Midbrain (tissue), 1 donor: Measurements from ENCODE around the gene DELE1.
"Not testable (repeated sequence)": the region's sequence is repeated elsewhere in the genome, so short reads cannot be mapped to it uniquely, and the experiment has no call there.

Experiments used
- DNase-seq: peaks from one replicate; lab custom pipeline; 2025; lab: John Stamatoyannopoulos, UW

Gene DELE1

DNA sequence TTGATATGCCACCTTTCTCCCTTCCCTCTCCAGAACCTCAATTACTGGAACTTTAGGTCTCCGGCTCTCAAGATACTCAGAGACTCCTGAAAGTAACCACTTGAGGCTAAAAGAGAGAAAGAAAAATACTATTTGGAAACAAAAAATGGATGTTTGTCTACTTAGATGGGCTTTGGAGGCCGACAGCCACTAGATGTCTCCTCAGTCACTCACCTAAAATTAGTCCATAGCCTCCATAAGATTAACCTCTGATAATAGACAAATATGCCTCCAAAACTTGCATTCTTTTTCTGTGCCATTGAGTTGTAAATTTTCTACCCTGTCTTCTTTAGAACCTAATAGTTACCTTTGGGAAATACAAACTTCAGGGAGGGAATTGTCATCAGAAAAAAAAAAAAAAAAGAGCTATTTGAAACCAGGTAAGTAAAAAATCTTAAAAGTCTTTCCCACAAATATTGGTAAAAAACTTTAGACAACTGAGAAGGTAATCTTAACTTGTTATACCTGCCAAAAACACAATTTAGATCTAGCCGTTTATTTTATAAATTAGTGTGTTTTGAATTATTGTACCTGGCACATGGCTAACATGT is 34.3 kb upstream of the DELE1 start:
- DNase-seq: no peak

GRCh38 chr5:141890429-141890828 is 33.2 kb upstream of the DELE1 start:
- DNase-seq: not testable (repeated sequence)

DNA sequence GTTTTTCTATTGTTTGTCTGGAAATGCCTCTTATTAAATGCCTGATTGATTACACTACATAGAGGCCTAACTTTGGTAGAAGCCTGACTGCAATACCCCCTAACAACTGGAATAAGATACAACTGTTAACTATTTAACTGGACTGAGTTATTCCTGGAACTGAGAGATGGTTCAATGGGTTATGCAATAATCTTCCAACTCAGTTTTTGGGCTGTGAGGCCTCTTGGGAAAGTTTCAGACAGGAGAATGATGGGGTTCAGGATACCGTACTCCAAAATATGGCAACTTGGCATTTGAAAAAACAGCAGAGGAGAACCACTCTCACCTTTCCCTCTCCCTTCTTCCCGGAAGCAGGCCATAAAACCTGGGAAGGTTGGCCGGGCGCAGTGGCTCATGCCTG is 26.2 kb upstream of the DELE1 start:
- DNase-seq: no peak

GRCh38 chr5:141898448-141899049 is 25.1 kb upstream of the DELE1 start:
- no peak for DNase-seq

GRCh38 chr5:141902015-141902814 is 21.5 kb upstream of the DELE1 start:
- no peak for DNase-seq

DNA sequence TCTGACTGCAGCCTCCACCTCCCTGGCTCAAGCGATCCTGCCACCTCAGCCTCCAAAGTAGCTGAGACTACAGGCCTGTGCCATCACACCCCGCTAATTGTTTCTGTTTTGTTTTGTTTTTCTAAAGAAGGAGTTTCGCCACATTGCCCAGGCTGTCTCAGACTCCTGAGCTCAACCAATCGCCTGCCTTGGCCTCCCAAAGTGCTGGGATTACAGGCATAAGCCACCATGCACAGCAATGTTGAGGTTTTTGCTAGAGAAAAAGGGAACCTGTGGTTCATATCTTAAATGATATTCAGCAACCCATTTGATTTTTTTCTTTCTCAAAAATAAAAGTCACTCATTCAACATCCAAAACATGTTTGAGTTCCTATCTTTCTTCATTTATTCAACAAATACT is 20.4 kb upstream of the DELE1 start:
- DNase-seq: no peak

DNA sequence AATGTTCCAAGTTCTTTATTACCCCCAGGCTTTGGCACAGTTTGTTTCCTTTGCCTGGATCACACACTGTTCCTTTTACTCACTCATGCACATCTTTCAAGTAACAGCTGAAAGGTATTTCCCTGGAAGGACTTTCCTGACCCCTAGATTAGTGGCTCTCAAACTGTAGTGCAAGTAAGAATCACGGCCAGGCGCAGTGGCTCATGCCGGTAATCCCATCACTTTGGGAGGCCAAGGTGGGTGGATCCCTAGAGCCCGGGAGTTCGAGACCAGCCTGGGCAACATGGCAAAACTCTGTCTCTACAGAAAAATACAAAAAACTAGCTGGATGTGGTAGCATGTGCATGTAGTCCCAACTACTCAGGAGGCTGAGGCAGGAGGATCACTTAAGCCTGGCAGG is 19.1 kb upstream of the DELE1 start:
- DNase-seq: no peak

- no peak for DNase-seq
Observed at GRCh38 chr5:141906517-141906916, 17.2 kb upstream of the DELE1 start.

DNA sequence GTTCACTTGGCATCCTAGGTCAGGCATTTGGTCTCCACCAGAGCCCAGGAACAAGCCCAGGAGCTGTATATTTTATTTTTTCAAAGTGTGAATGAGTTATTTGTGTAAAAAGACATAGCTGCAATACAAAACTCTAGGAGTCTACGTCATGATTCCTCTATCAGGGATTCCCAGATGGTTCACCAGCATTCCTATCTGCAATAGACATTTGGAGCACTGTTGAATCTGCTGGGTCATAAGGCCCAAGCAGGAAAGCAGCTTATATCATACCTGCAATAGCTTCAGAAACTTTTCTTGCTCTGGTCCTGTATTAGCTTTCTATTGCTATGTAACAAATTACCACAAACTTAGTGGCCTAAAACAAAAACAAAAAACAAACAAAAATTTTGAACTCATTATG is 16.7 kb upstream of the DELE1 start:
- no peak for DNase-seq

DNA sequence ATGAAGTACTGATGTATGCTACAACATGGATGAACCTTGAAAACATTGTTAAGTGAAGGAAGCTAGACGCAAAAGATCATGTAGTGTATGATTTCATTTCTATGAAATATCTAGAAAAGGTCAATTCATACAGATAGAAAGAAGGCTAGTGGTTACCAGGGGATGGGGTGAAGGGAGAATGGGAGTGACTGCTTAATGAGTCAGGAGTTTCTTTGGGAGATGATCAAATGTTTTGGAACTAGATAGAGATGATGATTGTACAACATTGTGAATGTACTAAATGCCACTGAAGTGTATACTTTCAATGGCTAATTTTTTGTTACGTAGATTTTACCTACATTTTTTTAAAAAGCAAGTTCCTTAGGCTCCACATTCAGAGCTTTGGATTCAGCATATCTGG is 14.9 kb upstream of the DELE1 start:
- no peak for DNase-seq

GRCh38 chr5:141909212-141909611 is 14.5 kb upstream of the DELE1 start:
- no peak for DNase-seq

DNA sequence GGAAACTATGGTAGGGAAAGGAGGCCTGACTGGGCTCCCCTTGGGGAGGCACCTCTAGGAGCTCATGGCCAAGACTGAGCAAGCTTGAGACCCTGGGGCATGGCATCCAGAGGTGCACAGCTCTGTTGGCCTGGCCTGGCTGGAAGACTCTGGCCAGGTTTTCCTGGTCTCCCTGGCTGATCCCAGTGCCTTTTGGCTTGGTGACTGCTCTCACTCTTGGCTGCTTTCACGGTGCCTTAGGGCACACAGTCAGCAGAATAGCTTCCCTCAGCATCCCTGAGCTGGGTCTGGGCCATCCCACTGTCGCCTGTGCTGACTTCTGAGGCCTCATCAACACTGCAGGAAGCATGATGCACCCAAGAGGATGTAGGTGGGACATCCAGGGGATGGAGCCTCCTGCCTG is 13.4 kb upstream of the DELE1 start:
- no peak for DNase-seq

- DNase-seq: no peak
Observed at GRCh38 chr5:141913560-141914198, 10.0 kb upstream of the DELE1 start.

- peak; percentile 67 for DNase-seq
Observed at GRCh38 chr5:141914199-141914743, 9.4 kb upstream of the DELE1 start.

DNA sequence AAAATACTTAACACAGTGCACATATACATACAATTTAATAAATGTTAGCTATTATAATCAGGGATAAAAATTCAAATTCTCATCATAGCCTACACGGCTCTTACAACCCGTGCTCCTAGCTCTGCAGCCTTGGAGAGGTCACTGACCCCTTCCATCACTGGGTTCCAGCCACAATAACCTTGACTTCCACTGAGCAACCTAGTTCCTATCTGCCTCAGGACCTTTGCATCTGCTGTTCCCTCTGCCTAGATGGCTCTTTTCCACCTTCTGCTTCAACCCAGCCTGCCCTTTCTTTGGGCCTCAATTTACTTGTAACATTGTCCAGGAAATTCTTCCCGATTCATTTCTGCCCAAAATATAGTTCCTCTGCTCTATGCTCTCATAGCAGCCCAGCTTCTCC is 8.9 kb upstream of the DELE1 start:
- DNase-seq: no peak

GRCh38 chr5:141915881-141916336 is 7.8 kb upstream of the DELE1 start:
- DNase-seq: no peak

GRCh38 chr5:141916522-141916921 is 7.1 kb upstream of the DELE1 start:
- no peak for DNase-seq

DNA sequence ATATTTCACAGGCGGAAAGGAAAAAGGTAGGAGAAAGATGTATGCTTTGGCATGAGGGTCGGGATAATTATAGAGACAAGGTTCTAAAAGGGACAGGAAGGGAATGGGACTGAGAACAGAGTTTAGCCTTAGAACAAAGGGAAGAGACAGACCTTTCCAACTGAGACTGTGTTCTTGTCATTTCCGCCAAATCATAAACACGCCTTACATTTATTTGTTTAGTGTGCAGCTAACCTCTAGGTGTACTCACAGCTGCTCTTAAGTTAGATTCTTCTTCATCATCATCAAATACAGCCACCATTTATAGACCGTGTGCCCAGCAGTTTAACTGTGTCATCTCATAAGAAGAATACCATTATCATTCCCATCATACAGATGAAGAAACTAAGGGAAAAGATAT is 5.9 kb upstream of the DELE1 start:
- DNase-seq: no peak

GRCh38 chr5:141919218-141920119 is 4.2 kb upstream of the DELE1 start:
- DNase-seq: no peak

GRCh38 chr5:141920771-141921170 is 2.9 kb upstream of the DELE1 start:
- DNase-seq: no peak

GRCh38 chr5:141922827-141923447 is 734 bp upstream of the DELE1 start:
- not testable (repeated sequence) for DNase-seq
